HCT116 (cell line): ENCODE results near the gene ZNF747.

Experiments
- ELF1 ChIP-seq: IDR thresholded peaks from 2 replicates; pipeline ENCODE4 v1.6.1; 2012; ENCODE audit warnings: low read depth, borderline replicate concordance
- EZH2 ChIP-seq: fragments of 200-600 bp; sonication (generic); IDR thresholded peaks from 2 replicates; pipeline ENCODE4 v1.6.1; 2017; ENCODE audit warnings: antibody characterized with exemption, mixed run types
- POLR2A ChIP-seq: IDR thresholded peaks from 2 replicates; pipeline ENCODE4 v1.7.0; 2011; ENCODE audit warnings: borderline replicate concordance; ENCODE audit not compliant: insufficient read depth, insufficient read length; ENCODE audit errors: extremely low read depth
- POLR2AphosphoS5 ChIP-seq: IDR thresholded peaks from 2 replicates; pipeline ENCODE4 v1.6.1; 2011; ENCODE audit warnings: mild to moderate bottlenecking, low read depth, low read length, moderate library complexity
- RAD21 ChIP-seq: IDR thresholded peaks from 2 replicates; pipeline ENCODE4 v1.6.1; 2012; ENCODE audit warnings: low read depth, mild to moderate bottlenecking
- SIN3A ChIP-seq: IDR thresholded peaks from 2 replicates; pipeline ENCODE4 v1.6.1; 2012; ENCODE audit warnings: low read depth
- SRF ChIP-seq: IDR thresholded peaks from 2 replicates; pipeline ENCODE4 v1.6.1; 2012; ENCODE audit warnings: low read depth
- YY1 ChIP-seq: IDR thresholded peaks from 2 replicates; pipeline ENCODE4 v1.6.1; 2011; ENCODE audit warnings: low read length, low read depth, moderate library complexity, mild to moderate bottlenecking; ENCODE audit not compliant: insufficient replicate concordance; ENCODE audit errors: extremely low read depth
- ZFX ChIP-seq: fragments of 450-650 bp; IDR thresholded peaks from 2 replicates; pipeline ENCODE4 v1.6.1; 2017
- ZNF274 ChIP-seq: fragments of 200-500 bp; sonication (Bioruptor generic); IDR thresholded peaks from 2 replicates; pipeline ENCODE4 v1.6.1; 2014; ENCODE audit warnings: mild to moderate bottlenecking, low read depth, low read length, inconsistent platforms
- TF ChIP-seq, protein P1 (sequence below), 3 experiments: fragments of 200-600 bp in 1 of 3; sonication (generic) in 1 of 3; IDR thresholded peaks in 2 of 3; conservative IDR thresholded peaks in 1 of 3; 2 replicates each; pipeline ENCODE4 v1.5.1; 2012 to 2017; ENCODE audit warnings: low read depth in 2 of 3, low read length in 2 of 3, antibody characterized with exemption in 1 of 3, borderline replicate concordance in 1 of 3, control low read depth in 1 of 3, mild to moderate bottlenecking in 1 of 3, mixed read lengths in 1 of 3, mixed run types in 1 of 3, moderate library complexity in 1 of 3; ENCODE audit not compliant: insufficient read depth in 1 of 3
- TF ChIP-seq, protein P2 (sequence below): IDR thresholded peaks from 2 replicates; pipeline ENCODE4 v1.6.1; 2012; ENCODE audit warnings: low read depth
- TF ChIP-seq, protein P3 (sequence below): IDR thresholded peaks from 2 replicates; pipeline ENCODE4 v1.6.1; 2012

DNA sequence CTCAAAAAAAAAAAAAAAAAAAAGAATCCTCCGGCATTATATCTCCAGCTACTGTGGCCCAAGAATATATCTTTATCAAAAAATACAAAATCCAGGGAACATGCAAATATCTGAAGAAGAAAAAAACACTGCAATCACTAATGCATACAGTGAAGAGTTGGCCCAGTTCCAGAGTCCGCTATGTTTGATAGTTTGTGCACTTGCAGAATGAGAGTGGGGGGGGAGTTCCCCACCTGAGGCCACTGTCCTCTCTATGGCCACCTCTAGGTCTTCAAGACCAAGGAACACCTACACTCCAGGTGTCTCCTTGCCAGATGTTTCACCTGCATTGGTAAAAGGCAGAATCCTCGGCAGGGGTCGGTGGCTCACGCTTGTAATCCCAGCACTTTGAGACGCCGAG is 46.8 kb upstream of the ZNF747 start:
- TF ChIP-seq SIN3A (no peak), POLR2A (no peak), SRF (no peak), POLR2AphosphoS5 (no peak), YY1 (no peak), EZH2 (no peak), ZNF274 (no peak), ELF1 (no peak), ZFX (no peak), RAD21 (no peak)
- TF ChIP-seq, protein P1, sequence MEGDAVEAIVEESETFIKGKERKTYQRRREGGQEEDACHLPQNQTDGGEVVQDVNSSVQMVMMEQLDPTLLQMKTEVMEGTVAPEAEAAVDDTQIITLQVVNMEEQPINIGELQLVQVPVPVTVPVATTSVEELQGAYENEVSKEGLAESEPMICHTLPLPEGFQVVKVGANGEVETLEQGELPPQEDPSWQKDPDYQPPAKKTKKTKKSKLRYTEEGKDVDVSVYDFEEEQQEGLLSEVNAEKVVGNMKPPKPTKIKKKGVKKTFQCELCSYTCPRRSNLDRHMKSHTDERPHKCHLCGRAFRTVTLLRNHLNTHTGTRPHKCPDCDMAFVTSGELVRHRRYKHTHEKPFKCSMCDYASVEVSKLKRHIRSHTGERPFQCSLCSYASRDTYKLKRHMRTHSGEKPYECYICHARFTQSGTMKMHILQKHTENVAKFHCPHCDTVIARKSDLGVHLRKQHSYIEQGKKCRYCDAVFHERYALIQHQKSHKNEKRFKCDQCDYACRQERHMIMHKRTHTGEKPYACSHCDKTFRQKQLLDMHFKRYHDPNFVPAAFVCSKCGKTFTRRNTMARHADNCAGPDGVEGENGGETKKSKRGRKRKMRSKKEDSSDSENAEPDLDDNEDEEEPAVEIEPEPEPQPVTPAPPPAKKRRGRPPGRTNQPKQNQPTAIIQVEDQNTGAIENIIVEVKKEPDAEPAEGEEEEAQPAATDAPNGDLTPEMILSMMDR (IDR thresholded peaks at IDR 0.05 in 2 of 3, conservative IDR thresholded peaks at IDR 0.05 in 1 of 3; ENCODE audit: borderline replicate concordance in 1 of 3, insufficient read depth in 1 of 3, low read depth in 2 of 3, low read length in 2 of 3): no peak
- TF ChIP-seq, protein P2, sequence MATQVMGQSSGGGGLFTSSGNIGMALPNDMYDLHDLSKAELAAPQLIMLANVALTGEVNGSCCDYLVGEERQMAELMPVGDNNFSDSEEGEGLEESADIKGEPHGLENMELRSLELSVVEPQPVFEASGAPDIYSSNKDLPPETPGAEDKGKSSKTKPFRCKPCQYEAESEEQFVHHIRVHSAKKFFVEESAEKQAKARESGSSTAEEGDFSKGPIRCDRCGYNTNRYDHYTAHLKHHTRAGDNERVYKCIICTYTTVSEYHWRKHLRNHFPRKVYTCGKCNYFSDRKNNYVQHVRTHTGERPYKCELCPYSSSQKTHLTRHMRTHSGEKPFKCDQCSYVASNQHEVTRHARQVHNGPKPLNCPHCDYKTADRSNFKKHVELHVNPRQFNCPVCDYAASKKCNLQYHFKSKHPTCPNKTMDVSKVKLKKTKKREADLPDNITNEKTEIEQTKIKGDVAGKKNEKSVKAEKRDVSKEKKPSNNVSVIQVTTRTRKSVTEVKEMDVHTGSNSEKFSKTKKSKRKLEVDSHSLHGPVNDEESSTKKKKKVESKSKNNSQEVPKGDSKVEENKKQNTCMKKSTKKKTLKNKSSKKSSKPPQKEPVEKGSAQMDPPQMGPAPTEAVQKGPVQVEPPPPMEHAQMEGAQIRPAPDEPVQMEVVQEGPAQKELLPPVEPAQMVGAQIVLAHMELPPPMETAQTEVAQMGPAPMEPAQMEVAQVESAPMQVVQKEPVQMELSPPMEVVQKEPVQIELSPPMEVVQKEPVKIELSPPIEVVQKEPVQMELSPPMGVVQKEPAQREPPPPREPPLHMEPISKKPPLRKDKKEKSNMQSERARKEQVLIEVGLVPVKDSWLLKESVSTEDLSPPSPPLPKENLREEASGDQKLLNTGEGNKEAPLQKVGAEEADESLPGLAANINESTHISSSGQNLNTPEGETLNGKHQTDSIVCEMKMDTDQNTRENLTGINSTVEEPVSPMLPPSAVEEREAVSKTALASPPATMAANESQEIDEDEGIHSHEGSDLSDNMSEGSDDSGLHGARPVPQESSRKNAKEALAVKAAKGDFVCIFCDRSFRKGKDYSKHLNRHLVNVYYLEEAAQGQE: no peak
- TF ChIP-seq, protein P3, sequence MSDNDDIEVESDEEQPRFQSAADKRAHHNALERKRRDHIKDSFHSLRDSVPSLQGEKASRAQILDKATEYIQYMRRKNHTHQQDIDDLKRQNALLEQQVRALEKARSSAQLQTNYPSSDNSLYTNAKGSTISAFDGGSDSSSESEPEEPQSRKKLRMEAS: no peak
